HepG2 (cell line): ENCODE measurements around the gene DCTN4. TPM values are rescaled to one million over a fixed set of nuclear protein-coding genes. Genes with fewer than 3 reads are reported as not detected.

Experiments used
- ATAC-seq: fragments of 200-7000 bp; cut with Tn5 transposase; 3 replicates; pipeline ENCODE4 v1.9.1; 2020; ENCODE audit warnings: mild to moderate bottlenecking, moderate library complexity
- BruUV-seq: library from RNA; stranded (reverse); fragments of 400-500 nt; replicated peaks from 2 replicates; lab custom pipeline; 2021; lab: Mats Ljungman, UMichigan
- CTCF ChIA-PET: fragments of 300-600 bp; formaldehyde crosslinking; extraction: SDS; loops from one replicate; lab custom pipeline; 2021; ENCODE audit warnings: low total read pairs, inconsistent platforms, low intra/inter-chr PET ratio; lab: Yijun Ruan, JAX
- POLR2A ChIA-PET: fragments of 350-600 bp; sonication (Branson Sonifier 250); formaldehyde crosslinking; loops from one replicate; lab custom pipeline; 2020; ENCODE audit warnings: antibody characterized with exemption, inconsistent platforms; lab: Yijun Ruan, JAX
- DNase-seq: peaks from one replicate; pipeline ENCODE4 v3.0.0-alpha.2; 2015; ENCODE audit warnings: low spot score
- FAIRE-seq: peaks from 3 replicates; lab custom pipeline; 2011; peaks lifted over from hg19 to GRCh38; lab: Jason Lieb, UNC
- H2AFZ ChIP-seq: one replicate; pipeline ENCODE4 v1.6.1; 2011; ENCODE audit warnings: low read length, inconsistent platforms
- H3K27ac ChIP-seq: fragments of 300-600 bp; 3 replicates; pipeline ENCODE4 v1.8.0; 2011; ENCODE audit warnings: mixed run types, mild to moderate bottlenecking, mixed read lengths, low read length, inconsistent platforms; ENCODE audit not compliant: insufficient read depth; ENCODE audit errors: extremely low read length
- H3K27me3 ChIP-seq, 2 experiments: fragments of 200-600 bp in 1 of 2; 2 replicates in 1 of 2; 3 replicates in 1 of 2; pipeline versions ENCODE4 v1.6.0 to v1.8.0; 2011; ENCODE audit warnings: low read length in 2 of 2, mild to moderate bottlenecking in 2 of 2, moderate library complexity in 2 of 2, inconsistent platforms in 1 of 2; ENCODE audit not compliant: insufficient read depth in 2 of 2, control insufficient read depth in 1 of 2
- H3K36me3 ChIP-seq, 2 experiments: fragments of 200-600 bp in 1 of 2; replicated peaks in 1 of 2; 2 replicates in 1 of 2; 3 replicates in 1 of 2; pipeline versions ENCODE4 v1.5.1 to v1.8.0; 2011; ENCODE audit warnings: low read length in 2 of 2, inconsistent platforms in 1 of 2; ENCODE audit not compliant: insufficient read depth in 2 of 2, control insufficient read depth in 1 of 2
- H3K4me1 ChIP-seq: 2 replicates; pipeline ENCODE4 v1.5.1; 2012; ENCODE audit warnings: low read length, inconsistent platforms; ENCODE audit not compliant: insufficient read depth
- H3K4me2 ChIP-seq: 2 replicates; pipeline ENCODE4 v1.6.0; 2011; ENCODE audit warnings: low read depth, low read length, inconsistent platforms
- H3K4me3 ChIP-seq, 3 experiments: fragments of 200-600 bp in 1 of 3; sonication (generic), shearing (Covaris generic) in 1 of 3; replicated peaks in 1 of 3; 2 replicates each; pipeline ENCODE4 v1.5.1; 2011 to 2016; ENCODE audit warnings: low read length in 3 of 3, inconsistent platforms in 2 of 3, low read depth in 2 of 3, mild to moderate bottlenecking in 2 of 3, control low read depth in 1 of 3, mixed read lengths in 1 of 3; ENCODE audit not compliant: insufficient read depth in 1 of 3
- H3K79me2 ChIP-seq: one replicate; pipeline ENCODE4 v1.6.1; 2011; ENCODE audit warnings: low read length, inconsistent platforms; ENCODE audit not compliant: insufficient read depth
- H3K9ac ChIP-seq: 2 replicates; pipeline ENCODE4 v1.6.0; 2011; ENCODE audit warnings: mild to moderate bottlenecking, low read depth, low read length, inconsistent platforms; ENCODE audit not compliant: insufficient read depth
- H3K9me3 ChIP-seq: 2 replicates; pipeline ENCODE4 v1.5.1; 2012; ENCODE audit warnings: mild to moderate bottlenecking, low read length
- H4K20me1 ChIP-seq: 2 replicates; pipeline ENCODE4 v1.6.0; 2011; ENCODE audit warnings: inconsistent platforms, mild to moderate bottlenecking, low read length, moderate library complexity; ENCODE audit not compliant: insufficient read depth
- ATF3 ChIP-seq: sonication (generic); formaldehyde crosslinking; IDR thresholded peaks from 2 replicates; pipeline ENCODE4 v1.4.0; 2020; ENCODE audit warnings: missing genetic modification reagents
- NR2F2 ChIP-seq: IDR thresholded peaks from 2 replicates; pipeline ENCODE4 v1.6.1; 2012; ENCODE audit warnings: low read depth, inconsistent platforms, borderline replicate concordance
- PRMT3 ChIP-seq: sonication (generic); formaldehyde crosslinking; IDR thresholded peaks from 2 replicates; pipeline ENCODE4 v1.8.1; 2022; ENCODE audit warnings: low read depth, mild to moderate bottlenecking, moderate library complexity, missing genetic modification reagents, borderline replicate concordance
- ZBTB33 ChIP-seq: sonication (generic); formaldehyde crosslinking; IDR thresholded peaks from 2 replicates; pipeline ENCODE4 v1.4.0; 2020; ENCODE audit warnings: missing genetic modification reagents
- ZBTB49 ChIP-seq: sonication (generic); formaldehyde crosslinking; IDR thresholded peaks from 2 replicates; pipeline ENCODE4 v1.4.0; 2020; ENCODE audit warnings: missing genetic modification reagents, borderline replicate concordance
- ZFAT ChIP-seq: sonication (generic); formaldehyde crosslinking; conservative IDR thresholded peaks from 2 replicates; pipeline ENCODE4 v1.8.1; 2023; ENCODE audit warnings: missing genetic modification reagents, inconsistent platforms
- ZFP1 ChIP-seq: IDR thresholded peaks from 2 replicates; pipeline ENCODE4 v1.6.1; 2016
- ZNF558 ChIP-seq: sonication (generic); formaldehyde crosslinking; IDR thresholded peaks from 2 replicates; pipeline ENCODE4 v1.9.0; 2022; ENCODE audit warnings: mild to moderate bottlenecking, missing genetic modification reagents, borderline replicate concordance
- ZNF772 ChIP-seq: sonication (generic); formaldehyde crosslinking; IDR thresholded peaks from 2 replicates; pipeline ENCODE4 v1.5.0; 2020; ENCODE audit warnings: mild to moderate bottlenecking, missing genetic modification reagents
- WGBS: methylation state at CpG from one replicate; pipeline ENCODE4 v1.1.6; 2017; ENCODE audit warnings: low lambda C conversion rate; 5-methylcytosine and 5-hydroxymethylcytosine counted together
- in situ Hi-C: cut with HindIII; loops from 2 replicates; pipeline ENCODE4 v1.10.0; 2017; ENCODE audit warnings: low pct_unique_long_range_greater_than_20kb; ENCODE audit not compliant: extremely low pct_ligation_motif_present
- intact Hi-C: fragments of 100-400 bp; cut with micrococcal nuclease; formaldehyde crosslinking; loops from one replicate; pipeline ENCODE4 v1.10.0; 2022; ENCODE audit not compliant: unreplicated experiment
- polyA plus RNA-seq, 8 experiments: library from polyadenylated mRNA; depleted of rRNA in 3 of 8; stranded (reverse) in 7 of 8; unstranded in 1 of 8; fragments of >200 nt; fragmentation: Illumina TruSeq in 4 of 8; extraction: Trizol in 4 of 8; gene quantifications; 2 replicates each; pipeline versions ENCODE4 v1.2.1 to v1.2.3, GENCODE V29; 2011 to 2016; ENCODE audit warnings: low read depth in 4 of 8, missing spikeins in 1 of 8, mixed read lengths in 1 of 8; ENCODE audit not compliant: insufficient read depth in 1 of 8
- total RNA-seq, 5 experiments: library from RNA; depleted of rRNA; stranded (reverse); fragments of >200 nt; fragmentation: Illumina TruSeq; extraction: Trizol; gene quantifications; 2 replicates each; pipeline ENCODE4 v1.2.3, GENCODE V29; 2016; ENCODE audit warnings: low read depth in 1 of 5
- TF ChIP-seq, protein P1 (sequence below): sonication (generic); formaldehyde crosslinking; IDR thresholded peaks from 2 replicates; pipeline ENCODE4 v1.5.1; 2020; ENCODE audit warnings: mild to moderate bottlenecking, missing genetic modification reagents, moderate library complexity

DCTN4 gene
- total and polyA plus RNA-seq, 2 of the 13 experiments (the other 11 are each of a cell fraction or from before 2014, with no cell fraction given) = 24.1 to 26.9 TPM

DNA sequence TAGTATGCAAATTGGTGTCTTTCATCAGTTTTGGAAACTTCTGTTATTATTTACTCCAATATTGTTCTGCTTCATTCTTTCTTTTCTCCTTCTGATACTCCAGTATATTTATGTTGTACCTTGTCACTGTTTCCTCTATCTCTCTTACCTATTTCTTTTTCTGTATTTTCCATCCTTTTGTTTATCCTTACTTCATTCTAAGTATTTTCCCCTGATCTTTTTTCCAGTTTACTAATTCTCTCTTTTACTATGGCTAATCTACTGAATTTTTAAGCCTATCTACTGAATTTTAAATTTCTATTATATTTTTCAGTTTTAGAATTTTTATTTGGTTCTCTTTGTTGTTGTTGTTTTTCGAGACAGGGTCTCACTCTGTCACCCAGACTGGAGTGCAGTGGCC lies 27.1 kb upstream of the DCTN4 start (continued):
- TF ChIP-seq ZBTB49 (CRISPR knock-in tag) = no peak
- TF ChIP-seq ATF3 (CRISPR knock-in tag) = no peak
- no peak for TF ChIP-seq ZFAT (CRISPR knock-in tag)
- no peak for TF ChIP-seq ZNF558

GRCh38 chr5:150783422-150783928 lies 24.7 kb upstream of the DCTN4 start:
- Histone ChIP-seq H2AFZ (no peak overlapping the region), H3K4me2 (peak overlapping the region; percentile 98), H3K27ac (peak overlapping the region; percentile 30), H3K36me3 (peaks cover 1 to 4% of the 10 kb centered on the region in 2 experiments; a peak in 1 of 5 replicates), H3K79me2 (peaks cover 83% of the 10 kb centered on the region), H3K4me3 (peak overlapping the region in 1 of 3 experiments; percentile 90; a peak in 1 of 6 replicates), H3K9me3 (no peaks in the 10 kb centered on the region), H4K20me1 (peaks cover under 1% of the 10 kb centered on the region; the same call in 1 of the 2 replicates), H3K4me1 (peaks cover 81% of the 10 kb centered on the region), H3K9ac (0 out of 2 replicates have a peak overlapping the region, but pooled peaks have one; percentile 42), H3K27me3 (no peaks in the 10 kb centered on the region; a peak in 1 of 5 replicates)
- CTCF ChIA-PET = no interaction called here
- in situ Hi-C loops (no loop called here), intact Hi-C loops (no loop called here)
- BruUV-seq = no TSS peak
- POLR2A ChIA-PET = interaction anchor here (0.6 kb wide), 1 partner anchor 25 kb away, joined by 3 read pairs; the partner anchor contains the start of gene DCTN4
- 78% methylated on average over 7 of the region's 7 CpGs for WGBS
- FAIRE-seq (no peak), DNase-seq (no peak), ATAC-seq (no peak)
- no peak for TF ChIP-seq PRMT3 (CRISPR knock-in tag)
- no peak for TF ChIP-seq ZFP1 (CRISPR knock-in tag)
- no peak for TF ChIP-seq ZBTB33 (CRISPR knock-in tag)
- TF ChIP-seq ZNF772 (CRISPR knock-in tag) = 0 out of 2 replicates have a peak, but pooled peaks have one; percentile 21
- no peak for TF ChIP-seq NR2F2
- TF ChIP-seq, protein P1, sequence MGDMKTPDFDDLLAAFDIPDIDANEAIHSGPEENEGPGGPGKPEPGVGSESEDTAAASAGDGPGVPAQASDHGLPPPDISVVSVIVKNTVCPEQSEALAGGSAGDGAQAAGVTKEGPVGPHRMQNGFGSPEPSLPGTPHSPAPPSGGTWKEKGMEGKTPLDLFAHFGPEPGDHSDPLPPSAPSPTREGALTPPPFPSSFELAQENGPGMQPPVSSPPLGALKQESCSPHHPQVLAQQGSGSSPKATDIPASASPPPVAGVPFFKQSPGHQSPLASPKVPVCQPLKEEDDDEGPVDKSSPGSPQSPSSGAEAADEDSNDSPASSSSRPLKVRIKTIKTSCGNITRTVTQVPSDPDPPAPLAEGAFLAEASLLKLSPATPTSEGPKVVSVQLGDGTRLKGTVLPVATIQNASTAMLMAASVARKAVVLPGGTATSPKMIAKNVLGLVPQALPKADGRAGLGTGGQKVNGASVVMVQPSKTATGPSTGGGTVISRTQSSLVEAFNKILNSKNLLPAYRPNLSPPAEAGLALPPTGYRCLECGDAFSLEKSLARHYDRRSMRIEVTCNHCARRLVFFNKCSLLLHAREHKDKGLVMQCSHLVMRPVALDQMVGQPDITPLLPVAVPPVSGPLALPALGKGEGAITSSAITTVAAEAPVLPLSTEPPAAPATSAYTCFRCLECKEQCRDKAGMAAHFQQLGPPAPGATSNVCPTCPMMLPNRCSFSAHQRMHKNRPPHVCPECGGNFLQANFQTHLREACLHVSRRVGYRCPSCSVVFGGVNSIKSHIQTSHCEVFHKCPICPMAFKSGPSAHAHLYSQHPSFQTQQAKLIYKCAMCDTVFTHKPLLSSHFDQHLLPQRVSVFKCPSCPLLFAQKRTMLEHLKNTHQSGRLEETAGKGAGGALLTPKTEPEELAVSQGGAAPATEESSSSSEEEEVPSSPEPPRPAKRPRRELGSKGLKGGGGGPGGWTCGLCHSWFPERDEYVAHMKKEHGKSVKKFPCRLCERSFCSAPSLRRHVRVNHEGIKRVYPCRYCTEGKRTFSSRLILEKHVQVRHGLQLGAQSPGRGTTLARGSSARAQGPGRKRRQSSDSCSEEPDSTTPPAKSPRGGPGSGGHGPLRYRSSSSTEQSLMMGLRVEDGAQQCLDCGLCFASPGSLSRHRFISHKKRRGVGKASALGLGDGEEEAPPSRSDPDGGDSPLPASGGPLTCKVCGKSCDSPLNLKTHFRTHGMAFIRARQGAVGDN = peak; percentile 54
